Measurements from ENCODE around the gene LIG3. TPM values are rescaled to one million over a fixed set of nuclear protein-coding genes. Genes with fewer than 3 reads are reported as not detected.

Gene LIG3
- polyA plus RNA-seq, 3 donors, result 6.0 to 14.6 (median 7.5) TPM

DNA sequence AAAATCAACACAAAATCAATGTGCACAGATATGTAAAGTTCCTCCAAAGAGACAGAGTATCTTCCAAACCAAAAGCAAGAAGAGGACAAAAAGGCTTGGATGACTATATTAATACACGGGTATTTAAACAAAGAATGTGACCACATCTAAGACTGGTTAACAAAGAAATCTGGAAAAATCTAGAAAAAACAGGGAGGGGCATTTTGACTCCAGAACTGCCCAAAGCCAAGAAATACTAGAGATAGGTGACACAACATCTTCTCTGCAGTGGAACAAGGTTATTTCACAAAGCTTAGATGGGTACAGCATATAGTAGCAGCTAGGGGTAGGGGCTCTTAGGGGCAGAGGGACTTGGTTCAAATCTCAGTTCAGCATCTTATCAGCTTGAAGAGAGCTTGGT, 72.9 kb downstream of the LIG3 start:
- peaks cover 55% of the 10 kb centered on the region for H3K4me1 Mint-ChIP-seq
- no CpG with 5 or more reads among the region's 1 CpG for WGBS (ENCODE audit: insufficient coverage)
- no peak for DNase-seq

DNA sequence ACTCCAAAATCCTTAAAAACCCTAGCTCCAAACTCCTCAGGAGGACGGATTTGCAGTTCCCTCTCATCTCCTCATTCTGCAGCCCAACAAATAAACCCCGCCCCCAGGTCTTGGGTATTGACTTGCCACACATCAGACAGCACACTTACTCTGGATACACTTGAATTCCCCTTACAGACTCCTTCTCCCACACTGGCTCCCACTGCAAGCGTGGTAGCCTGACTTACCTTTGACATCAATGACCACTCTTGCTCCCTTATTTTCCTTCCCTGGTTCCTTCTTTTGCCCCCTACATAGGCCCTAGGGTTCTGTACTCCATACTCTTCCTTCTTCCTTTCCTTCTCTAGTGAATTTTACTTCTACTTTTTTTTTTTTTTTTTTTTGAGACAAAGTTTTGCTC, 75.7 kb downstream of the LIG3 start:
- H3K4me2 ChIP-seq (replicated peaks; ENCODE audit: extremely low read depth, low read length, poor library complexity, severe bottlenecking), result no peak overlapping the region
- no peak overlapping the region for H2AFZ ChIP-seq (ENCODE audit: insufficient read depth, low read depth, low read length, poor library complexity, severe bottlenecking)
- Mint-ChIP-seq H3K4me1 (peaks cover 48% of the 10 kb centered on the region), H3K27me3 (ENCODE audit: low read depth in 3 of 3) (peaks cover 0 to 4% (median 0%) of the 10 kb centered on the region in 3 donors), H3K9me3 (peaks cover 0 to 3% (median 0%) of the 10 kb centered on the region in 7 donors), H3K4me3 (no peak overlapping the region), H3K36me3 (peaks cover 25 to 34% of the 10 kb centered on the region in 2 donors), H3K27ac (peak overlapping the region in 1 of 7 donors; percentile 7)
- no peak overlapping the region for H3K9ac ChIP-seq (ENCODE audit: insufficient read depth, low read length, poor library complexity, severe bottlenecking)
- H3K27me3 ChIP-seq (ENCODE audit: control insufficient read depth in 2 of 2, insufficient read depth in 2 of 2, low read length in 2 of 2), result no peaks in the 10 kb centered on the region
- peaks cover 24% of the 10 kb centered on the region in 2 donors for H3K4me1 ChIP-seq (ENCODE audit: control insufficient read depth in 1 of 2, insufficient read depth in 2 of 2, low read length in 2 of 2)
- intact Hi-C loops (cut with micrococcal nuclease), result no loop called here
- peaks cover 74% of the 10 kb centered on the region for H3K79me2 ChIP-seq (ENCODE audit: insufficient read depth, low read length)
- H3K9me3 ChIP-seq (replicated peaks in 1 of 2; ENCODE audit: control insufficient read depth in 1 of 2, insufficient read depth in 1 of 2, low read length in 2 of 2), result no peaks in the 10 kb centered on the region
- peaks cover 2 to 19% of the 10 kb centered on the region in 2 donors for H3K36me3 ChIP-seq (replicated peaks in 1 of 2; ENCODE audit: control insufficient read depth in 1 of 2, insufficient read depth in 2 of 2, low read length in 2 of 2)
- no peaks in the 10 kb centered on the region for H4K20me1 ChIP-seq (ENCODE audit: insufficient read depth, low read length)
- 100% methylated on average over 2 of the region's 3 CpGs for WGBS (ENCODE audit: insufficient coverage)
- no peak overlapping the region for H3K27ac ChIP-seq (ENCODE audit: low read depth in 1 of 2, low read length in 2 of 2)
- no peak for DNase-seq
- no peak overlapping the region for H3K4me3 ChIP-seq (replicated peaks in 1 of 3; ENCODE audit: low read depth in 2 of 3, low read length in 3 of 3)
- TF ChIP-seq, protein P1, sequence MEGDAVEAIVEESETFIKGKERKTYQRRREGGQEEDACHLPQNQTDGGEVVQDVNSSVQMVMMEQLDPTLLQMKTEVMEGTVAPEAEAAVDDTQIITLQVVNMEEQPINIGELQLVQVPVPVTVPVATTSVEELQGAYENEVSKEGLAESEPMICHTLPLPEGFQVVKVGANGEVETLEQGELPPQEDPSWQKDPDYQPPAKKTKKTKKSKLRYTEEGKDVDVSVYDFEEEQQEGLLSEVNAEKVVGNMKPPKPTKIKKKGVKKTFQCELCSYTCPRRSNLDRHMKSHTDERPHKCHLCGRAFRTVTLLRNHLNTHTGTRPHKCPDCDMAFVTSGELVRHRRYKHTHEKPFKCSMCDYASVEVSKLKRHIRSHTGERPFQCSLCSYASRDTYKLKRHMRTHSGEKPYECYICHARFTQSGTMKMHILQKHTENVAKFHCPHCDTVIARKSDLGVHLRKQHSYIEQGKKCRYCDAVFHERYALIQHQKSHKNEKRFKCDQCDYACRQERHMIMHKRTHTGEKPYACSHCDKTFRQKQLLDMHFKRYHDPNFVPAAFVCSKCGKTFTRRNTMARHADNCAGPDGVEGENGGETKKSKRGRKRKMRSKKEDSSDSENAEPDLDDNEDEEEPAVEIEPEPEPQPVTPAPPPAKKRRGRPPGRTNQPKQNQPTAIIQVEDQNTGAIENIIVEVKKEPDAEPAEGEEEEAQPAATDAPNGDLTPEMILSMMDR (IDR thresholded peaks at IDR 0.05), result no peak

More for the DNA sequence above, 72.9 kb downstream of the LIG3 start:
- Mint-ChIP-seq H3K27me3 (ENCODE audit: low read depth in 3 of 3) (peaks cover 0 to 4% (median 0%) of the 10 kb centered on the region in 3 donors), H3K36me3 (peaks cover 20 to 32% of the 10 kb centered on the region in 2 donors), H3K4me3 (no peak overlapping the region), H3K27ac (peak overlapping the region in 4 of 7 donors; percentile 82 to 98 (median 93)), H3K9me3 (peaks cover 0 to 3% (median 0%) of the 10 kb centered on the region in 7 donors)
- Histone ChIP-seq H3K9ac (ENCODE audit: insufficient read depth, low read length, poor library complexity, severe bottlenecking) (no peak overlapping the region), H3K4me3 (replicated peaks in 1 of 3; ENCODE audit: low read depth in 2 of 3, low read length in 3 of 3) (no peak overlapping the region), H3K27me3 (ENCODE audit: control insufficient read depth in 2 of 2, insufficient read depth in 2 of 2, low read length in 2 of 2) (no peaks in the 10 kb centered on the region), H4K20me1 (ENCODE audit: insufficient read depth, low read length) (no peaks in the 10 kb centered on the region), H3K9me3 (replicated peaks in 1 of 2; ENCODE audit: control insufficient read depth in 1 of 2, insufficient read depth in 1 of 2, low read length in 2 of 2) (no peaks in the 10 kb centered on the region), H3K79me2 (ENCODE audit: insufficient read depth, low read length) (peaks cover 73% of the 10 kb centered on the region), H3K27ac (ENCODE audit: low read depth in 1 of 2, low read length in 2 of 2) (peak overlapping the region in 1 of 2 donors; percentile 91), H3K4me2 (replicated peaks; ENCODE audit: extremely low read depth, low read length, poor library complexity, severe bottlenecking) (no peak overlapping the region), H2AFZ (ENCODE audit: insufficient read depth, low read depth, low read length, poor library complexity, severe bottlenecking) (no peak overlapping the region), H3K4me1 (ENCODE audit: control insufficient read depth in 1 of 2, insufficient read depth in 2 of 2, low read length in 2 of 2) (peaks cover 35 to 36% of the 10 kb centered on the region in 2 donors), H3K36me3 (replicated peaks in 1 of 2; ENCODE audit: control insufficient read depth in 1 of 2, insufficient read depth in 2 of 2, low read length in 2 of 2) (no peaks in the 10 kb centered on the region)
- intact Hi-C loops (cut with micrococcal nuclease), result loop anchor here in 1 of 2 donors (5.0 kb wide), 1 partner anchor 34 kb away; no protein-coding TSS in a partner anchor
- TF ChIP-seq, protein P1 (IDR thresholded peaks at IDR 0.05), result no peak

All from CD14-positive monocyte (primary cell).